Stimulated activated CD4-positive, alpha-beta T cell treated with anti-CD3 and anti-CD28 coated beads, Interleukin-4, amount 100 ng/mL, for 24 hours (primary cell): ENCODE data around the gene SUN1.
"Not testable (repeated sequence)": the region's sequence is repeated elsewhere in the genome, so short reads cannot be mapped to it uniquely, and the experiment has no call there.

Experiments used
- DNase-seq: peaks from one replicate; pipeline ENCODE4 v3.0.0-alpha.2; 2020

The SUN1 gene

GRCh38 chr7:922334-923107 lies 90.2 kb downstream of the SUN1 start:
- DNase-seq, result peak; percentile 36

DNA sequence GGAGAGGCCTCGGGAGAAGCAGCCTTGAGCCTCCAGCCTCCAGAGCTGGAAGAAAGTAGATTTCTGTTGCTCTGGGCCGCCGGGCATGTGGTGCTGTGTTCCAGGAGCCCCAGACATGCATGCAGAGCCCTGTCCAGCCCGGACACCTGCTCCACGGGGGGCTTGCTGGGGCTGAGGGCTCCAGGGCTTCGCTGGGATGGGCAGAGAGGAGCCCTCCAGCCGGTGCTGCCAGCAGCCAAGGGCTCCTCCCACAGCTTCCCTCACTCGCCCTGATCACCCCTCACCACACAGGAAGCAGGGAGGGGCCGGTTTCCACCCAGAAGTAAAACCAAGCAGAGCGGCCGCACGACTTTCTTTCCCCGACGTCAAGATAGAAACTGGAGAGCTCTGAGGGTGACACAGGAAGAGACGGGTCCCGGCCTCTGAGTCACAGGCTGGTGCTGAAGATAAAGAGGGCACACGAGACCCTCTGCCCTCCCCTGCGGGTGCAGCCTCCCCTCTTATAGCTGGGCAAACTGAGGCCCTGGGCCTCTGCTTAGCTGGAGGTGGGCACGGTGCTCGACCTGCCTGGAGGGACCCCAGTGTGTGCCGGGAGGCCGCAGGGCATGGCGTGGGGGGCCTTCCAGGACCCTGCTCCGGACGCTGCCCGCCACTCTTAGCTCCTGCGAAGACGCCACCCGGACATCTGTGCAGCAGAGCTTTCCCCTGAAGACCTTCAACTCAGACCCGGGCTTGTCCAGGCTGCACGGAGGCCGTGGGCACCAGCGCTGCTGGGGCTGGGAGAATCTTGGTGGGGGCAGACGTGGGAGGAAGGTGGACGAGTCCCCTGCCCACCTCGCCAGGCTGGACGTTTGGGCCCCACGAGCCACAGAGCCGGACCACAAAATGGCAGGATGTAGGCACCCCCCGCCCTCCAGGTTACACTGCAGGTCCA lies 91.1 kb downstream of the SUN1 start:
- DNase-seq, result peak; percentile 94

DNA sequence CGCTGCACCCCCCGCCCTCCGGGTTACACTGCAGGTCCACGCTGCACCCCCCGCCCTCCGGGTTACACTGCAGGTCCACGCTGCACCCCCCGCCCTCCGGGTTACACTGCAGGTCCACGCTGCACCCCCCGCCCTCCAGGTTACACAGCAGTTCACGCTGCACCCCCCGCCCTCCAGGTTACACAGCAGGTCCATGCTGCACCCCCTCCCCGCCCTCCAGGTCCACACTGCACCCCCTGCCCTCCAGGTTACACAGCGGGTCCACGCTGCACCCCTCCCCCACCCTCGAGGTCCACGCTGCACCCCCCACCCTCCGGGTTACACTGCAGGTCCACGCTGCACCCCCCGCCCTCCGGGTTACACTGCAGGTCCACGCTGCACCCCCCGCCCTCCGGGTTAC lies 91.8 kb downstream of the SUN1 start:
- DNase-seq, result not testable (repeated sequence)
